ENCODE measurements around the gene TMEM168. TPM values are rescaled to one million over a fixed set of nuclear protein-coding genes. Genes with fewer than 3 reads are reported as not detected.

TMEM168 gene
- total and polyA plus RNA-seq, 2 experiments from 2014 or later: 5.2 to 14.8 TPM

DNA sequence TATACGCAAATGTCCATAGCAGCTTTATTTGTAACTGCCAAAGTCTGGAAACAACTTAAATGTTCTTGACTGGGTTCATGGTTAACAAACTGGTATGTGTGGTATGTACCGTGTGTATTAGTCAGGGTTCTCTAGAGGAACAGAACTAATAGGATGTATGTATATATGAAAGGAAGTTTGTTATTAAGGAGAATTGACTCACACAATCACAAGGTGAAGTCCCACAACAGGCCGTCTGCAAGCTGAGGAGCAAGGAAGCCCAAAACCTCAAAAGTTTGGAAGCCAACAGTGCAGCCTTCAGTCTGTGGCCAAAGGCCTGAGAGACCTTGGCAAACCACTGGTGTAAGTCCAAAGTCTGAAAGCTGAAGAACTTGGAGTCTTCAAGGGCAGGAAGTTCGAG is 66.8 kb downstream of the TMEM168 start:
- peaks cover 4% of the 10 kb centered on the region; the same call in 2 of the 3 replicates for H3K9me3 Mint-ChIP-seq
- no peak overlapping the region for H3K4me2 ChIP-seq
- H2AFZ ChIP-seq: 0 out of 2 replicates have a peak overlapping the region, but pooled peaks have one; percentile 12
- no peak overlapping the region for H3K4me3 ChIP-seq
- H3K27ac ChIP-seq (ENCODE audit: low read depth): no peak overlapping the region
- no peaks in the 10 kb centered on the region for H3K79me2 ChIP-seq (replicated peaks; ENCODE audit: insufficient read depth)
- ATAC-seq (no peak), DNase-seq (ENCODE audit: low spot score) (no peak)
- H3F3A ChIP-seq (replicated peaks; ENCODE audit: low read depth): no peaks in the 10 kb centered on the region
- H4K20me1 ChIP-seq (replicated peaks; ENCODE audit: insufficient read depth): no peaks in the 10 kb centered on the region
- TF ChIP-seq POLR2AphosphoS5 (IDR thresholded peaks at IDR 0.05; ENCODE audit: low read depth): no peak
- TF ChIP-seq, protein P1, sequence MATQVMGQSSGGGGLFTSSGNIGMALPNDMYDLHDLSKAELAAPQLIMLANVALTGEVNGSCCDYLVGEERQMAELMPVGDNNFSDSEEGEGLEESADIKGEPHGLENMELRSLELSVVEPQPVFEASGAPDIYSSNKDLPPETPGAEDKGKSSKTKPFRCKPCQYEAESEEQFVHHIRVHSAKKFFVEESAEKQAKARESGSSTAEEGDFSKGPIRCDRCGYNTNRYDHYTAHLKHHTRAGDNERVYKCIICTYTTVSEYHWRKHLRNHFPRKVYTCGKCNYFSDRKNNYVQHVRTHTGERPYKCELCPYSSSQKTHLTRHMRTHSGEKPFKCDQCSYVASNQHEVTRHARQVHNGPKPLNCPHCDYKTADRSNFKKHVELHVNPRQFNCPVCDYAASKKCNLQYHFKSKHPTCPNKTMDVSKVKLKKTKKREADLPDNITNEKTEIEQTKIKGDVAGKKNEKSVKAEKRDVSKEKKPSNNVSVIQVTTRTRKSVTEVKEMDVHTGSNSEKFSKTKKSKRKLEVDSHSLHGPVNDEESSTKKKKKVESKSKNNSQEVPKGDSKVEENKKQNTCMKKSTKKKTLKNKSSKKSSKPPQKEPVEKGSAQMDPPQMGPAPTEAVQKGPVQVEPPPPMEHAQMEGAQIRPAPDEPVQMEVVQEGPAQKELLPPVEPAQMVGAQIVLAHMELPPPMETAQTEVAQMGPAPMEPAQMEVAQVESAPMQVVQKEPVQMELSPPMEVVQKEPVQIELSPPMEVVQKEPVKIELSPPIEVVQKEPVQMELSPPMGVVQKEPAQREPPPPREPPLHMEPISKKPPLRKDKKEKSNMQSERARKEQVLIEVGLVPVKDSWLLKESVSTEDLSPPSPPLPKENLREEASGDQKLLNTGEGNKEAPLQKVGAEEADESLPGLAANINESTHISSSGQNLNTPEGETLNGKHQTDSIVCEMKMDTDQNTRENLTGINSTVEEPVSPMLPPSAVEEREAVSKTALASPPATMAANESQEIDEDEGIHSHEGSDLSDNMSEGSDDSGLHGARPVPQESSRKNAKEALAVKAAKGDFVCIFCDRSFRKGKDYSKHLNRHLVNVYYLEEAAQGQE (IDR thresholded peaks at IDR 0.05; ENCODE audit: unreplicated experiment): no peak
- H3K36me3 ChIP-seq (ENCODE audit: insufficient read depth): no peaks in the 10 kb centered on the region
- no peaks in the 10 kb centered on the region for H3K27me3 Mint-ChIP-seq (ENCODE audit: insufficient read depth, low read depth, poor library complexity)
- no peaks in the 10 kb centered on the region for H3K36me3 Mint-ChIP-seq (ENCODE audit: low read depth)
- H3K27ac Mint-ChIP-seq: no peak overlapping the region
- no peaks in the 10 kb centered on the region for H3K27me3 ChIP-seq (ENCODE audit: insufficient read depth)
- H3K4me1 ChIP-seq (ENCODE audit: insufficient read depth): no peaks in the 10 kb centered on the region
- no peak overlapping the region for H3K4me3 Mint-ChIP-seq
- no peaks in the 10 kb centered on the region; the same call in 1 of the 2 replicates for H3K9me2 ChIP-seq (ENCODE audit: insufficient read depth)
- H3K4me1 Mint-ChIP-seq: peaks cover 6% of the 10 kb centered on the region; the same call in 2 of the 3 replicates

DNA sequence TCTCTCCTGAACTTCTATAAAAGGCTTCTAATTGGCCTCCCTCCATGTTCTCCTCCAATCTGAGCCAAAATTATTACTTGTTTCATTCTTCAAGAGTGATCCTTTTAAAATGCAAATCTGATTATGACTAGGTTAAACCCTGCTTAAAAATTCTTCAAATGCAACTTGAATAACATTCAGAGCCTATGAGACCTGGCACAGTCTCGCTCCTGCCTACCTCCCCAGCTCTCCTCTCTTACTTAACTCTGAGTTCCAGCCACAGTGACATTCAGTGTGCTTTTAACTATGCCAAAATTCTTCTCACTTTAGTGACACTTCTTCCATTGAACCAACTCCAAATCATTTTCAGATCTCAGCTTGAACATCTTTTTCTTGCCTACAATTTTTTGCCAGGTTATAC is 68.8 kb downstream of the TMEM168 start:
- Mint-ChIP-seq H3K9me3 (peaks cover 2% of the 10 kb centered on the region; the same call in 2 of the 3 replicates), H3K27me3 (ENCODE audit: insufficient read depth, low read depth, poor library complexity) (no peaks in the 10 kb centered on the region), H3K27ac (no peak overlapping the region), H3K36me3 (ENCODE audit: low read depth) (no peaks in the 10 kb centered on the region), H3K4me3 (no peak overlapping the region), H3K4me1 (peaks cover 6% of the 10 kb centered on the region; the same call in 2 of the 3 replicates)
- Histone ChIP-seq H3K9me2 (ENCODE audit: insufficient read depth) (no peaks in the 10 kb centered on the region; the same call in 1 of the 2 replicates), H3K27me3 (ENCODE audit: insufficient read depth) (no peaks in the 10 kb centered on the region), H3F3A (replicated peaks; ENCODE audit: low read depth) (no peaks in the 10 kb centered on the region), H3K4me1 (ENCODE audit: insufficient read depth) (no peaks in the 10 kb centered on the region), H3K36me3 (ENCODE audit: insufficient read depth) (no peaks in the 10 kb centered on the region), H3K4me2 (no peak overlapping the region), H2AFZ (no peak overlapping the region), H4K20me1 (replicated peaks; ENCODE audit: insufficient read depth) (no peaks in the 10 kb centered on the region), H3K79me2 (replicated peaks; ENCODE audit: insufficient read depth) (no peaks in the 10 kb centered on the region), H3K27ac (ENCODE audit: low read depth) (no peak overlapping the region), H3K4me3 (no peak overlapping the region)
- DNase-seq (ENCODE audit: low spot score) (no peak), ATAC-seq (no peak)
- TF ChIP-seq EZH2 (IDR thresholded peaks at IDR 0.05; ENCODE audit: low read depth, unreplicated experiment) (no peak), EZH2phosphoT487 (IDR thresholded peaks at IDR 0.05; ENCODE audit: unreplicated experiment) (no peak), JUNB (IDR thresholded peaks at IDR 0.05; ENCODE audit: unreplicated experiment) (no peak), ZNF331 (CRISPR knock-in tag; IDR thresholded peaks at IDR 0.05; ENCODE audit: low read depth) (no peak), STAT1 (IDR thresholded peaks at IDR 0.05; ENCODE audit: unreplicated experiment) (no peak), NANOG (IDR thresholded peaks at IDR 0.05; ENCODE audit: borderline replicate concordance) (no peak), POLR2AphosphoS5 (IDR thresholded peaks at IDR 0.05; ENCODE audit: low read depth) (no peak), CREB1 (CRISPR knock-in tag; IDR thresholded peaks at IDR 0.05; ENCODE audit: low read depth) (no peak), ZNF114 (CRISPR knock-in tag; IDR thresholded peaks at IDR 0.05) (no peak)
- TF ChIP-seq, protein P1 (IDR thresholded peaks at IDR 0.05; ENCODE audit: unreplicated experiment): no peak
- TF ChIP-seq, protein P2, sequence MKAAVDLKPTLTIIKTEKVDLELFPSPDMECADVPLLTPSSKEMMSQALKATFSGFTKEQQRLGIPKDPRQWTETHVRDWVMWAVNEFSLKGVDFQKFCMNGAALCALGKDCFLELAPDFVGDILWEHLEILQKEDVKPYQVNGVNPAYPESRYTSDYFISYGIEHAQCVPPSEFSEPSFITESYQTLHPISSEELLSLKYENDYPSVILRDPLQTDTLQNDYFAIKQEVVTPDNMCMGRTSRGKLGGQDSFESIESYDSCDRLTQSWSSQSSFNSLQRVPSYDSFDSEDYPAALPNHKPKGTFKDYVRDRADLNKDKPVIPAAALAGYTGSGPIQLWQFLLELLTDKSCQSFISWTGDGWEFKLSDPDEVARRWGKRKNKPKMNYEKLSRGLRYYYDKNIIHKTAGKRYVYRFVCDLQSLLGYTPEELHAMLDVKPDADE (IDR thresholded peaks at IDR 0.05): no peak
- TF ChIP-seq, protein P3, sequence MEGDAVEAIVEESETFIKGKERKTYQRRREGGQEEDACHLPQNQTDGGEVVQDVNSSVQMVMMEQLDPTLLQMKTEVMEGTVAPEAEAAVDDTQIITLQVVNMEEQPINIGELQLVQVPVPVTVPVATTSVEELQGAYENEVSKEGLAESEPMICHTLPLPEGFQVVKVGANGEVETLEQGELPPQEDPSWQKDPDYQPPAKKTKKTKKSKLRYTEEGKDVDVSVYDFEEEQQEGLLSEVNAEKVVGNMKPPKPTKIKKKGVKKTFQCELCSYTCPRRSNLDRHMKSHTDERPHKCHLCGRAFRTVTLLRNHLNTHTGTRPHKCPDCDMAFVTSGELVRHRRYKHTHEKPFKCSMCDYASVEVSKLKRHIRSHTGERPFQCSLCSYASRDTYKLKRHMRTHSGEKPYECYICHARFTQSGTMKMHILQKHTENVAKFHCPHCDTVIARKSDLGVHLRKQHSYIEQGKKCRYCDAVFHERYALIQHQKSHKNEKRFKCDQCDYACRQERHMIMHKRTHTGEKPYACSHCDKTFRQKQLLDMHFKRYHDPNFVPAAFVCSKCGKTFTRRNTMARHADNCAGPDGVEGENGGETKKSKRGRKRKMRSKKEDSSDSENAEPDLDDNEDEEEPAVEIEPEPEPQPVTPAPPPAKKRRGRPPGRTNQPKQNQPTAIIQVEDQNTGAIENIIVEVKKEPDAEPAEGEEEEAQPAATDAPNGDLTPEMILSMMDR (conservative IDR thresholded peaks at IDR 0.05; ENCODE audit: low read depth in 2 of 2): no peak
